HepG2 (cell line): Measurements from ENCODE around the gene KAZALD1. TPM values are rescaled to one million over a fixed set of nuclear protein-coding genes. Genes with fewer than 3 reads are reported as not detected.

Source experiments
- ATAC-seq: fragments of 200-7000 bp; cut with Tn5 transposase; 3 replicates; pipeline ENCODE4 v1.9.1; 2020; ENCODE audit warnings: mild to moderate bottlenecking, moderate library complexity
- BruUV-seq: library from RNA; stranded (reverse); fragments of 400-500 nt; replicated peaks from 2 replicates; lab custom pipeline; 2021; lab: Mats Ljungman, UMichigan
- CTCF ChIA-PET: fragments of 300-600 bp; formaldehyde crosslinking; extraction: SDS; loops from one replicate; lab custom pipeline; 2021; ENCODE audit warnings: low total read pairs, inconsistent platforms, low intra/inter-chr PET ratio; lab: Yijun Ruan, JAX
- POLR2A ChIA-PET: fragments of 350-600 bp; sonication (Branson Sonifier 250); formaldehyde crosslinking; loops from one replicate; lab custom pipeline; 2020; ENCODE audit warnings: antibody characterized with exemption, inconsistent platforms; lab: Yijun Ruan, JAX
- DNase-seq: peaks from one replicate; pipeline ENCODE4 v3.0.0-alpha.2; 2015; ENCODE audit warnings: low spot score
- FAIRE-seq: peaks from 3 replicates; lab custom pipeline; 2011; peaks lifted over from hg19 to GRCh38; lab: Jason Lieb, UNC
- H2AFZ ChIP-seq: one replicate; pipeline ENCODE4 v1.6.1; 2011; ENCODE audit warnings: low read length, inconsistent platforms
- H3K27ac ChIP-seq: fragments of 300-600 bp; 3 replicates; pipeline ENCODE4 v1.8.0; 2011; ENCODE audit warnings: mixed run types, mild to moderate bottlenecking, mixed read lengths, low read length, inconsistent platforms; ENCODE audit not compliant: insufficient read depth; ENCODE audit errors: extremely low read length
- H3K27me3 ChIP-seq, 2 experiments: fragments of 200-600 bp in 1 of 2; 2 replicates in 1 of 2; 3 replicates in 1 of 2; pipeline versions ENCODE4 v1.6.0 to v1.8.0; 2011; ENCODE audit warnings: low read length in 2 of 2, mild to moderate bottlenecking in 2 of 2, moderate library complexity in 2 of 2, inconsistent platforms in 1 of 2; ENCODE audit not compliant: insufficient read depth in 2 of 2, control insufficient read depth in 1 of 2
- H3K36me3 ChIP-seq, 2 experiments: fragments of 200-600 bp in 1 of 2; replicated peaks in 1 of 2; 2 replicates in 1 of 2; 3 replicates in 1 of 2; pipeline versions ENCODE4 v1.5.1 to v1.8.0; 2011; ENCODE audit warnings: low read length in 2 of 2, inconsistent platforms in 1 of 2; ENCODE audit not compliant: insufficient read depth in 2 of 2, control insufficient read depth in 1 of 2
- H3K4me1 ChIP-seq: 2 replicates; pipeline ENCODE4 v1.5.1; 2012; ENCODE audit warnings: low read length, inconsistent platforms; ENCODE audit not compliant: insufficient read depth
- H3K4me2 ChIP-seq: 2 replicates; pipeline ENCODE4 v1.6.0; 2011; ENCODE audit warnings: low read depth, low read length, inconsistent platforms
- H3K4me3 ChIP-seq, 3 experiments: fragments of 200-600 bp in 1 of 3; sonication (generic), shearing (Covaris generic) in 1 of 3; replicated peaks in 1 of 3; 2 replicates each; pipeline ENCODE4 v1.5.1; 2011 to 2016; ENCODE audit warnings: low read length in 3 of 3, inconsistent platforms in 2 of 3, low read depth in 2 of 3, mild to moderate bottlenecking in 2 of 3, control low read depth in 1 of 3, mixed read lengths in 1 of 3; ENCODE audit not compliant: insufficient read depth in 1 of 3
- H3K79me2 ChIP-seq: one replicate; pipeline ENCODE4 v1.6.1; 2011; ENCODE audit warnings: low read length, inconsistent platforms; ENCODE audit not compliant: insufficient read depth
- H3K9ac ChIP-seq: 2 replicates; pipeline ENCODE4 v1.6.0; 2011; ENCODE audit warnings: mild to moderate bottlenecking, low read depth, low read length, inconsistent platforms; ENCODE audit not compliant: insufficient read depth
- H3K9me3 ChIP-seq: 2 replicates; pipeline ENCODE4 v1.5.1; 2012; ENCODE audit warnings: mild to moderate bottlenecking, low read length
- H4K20me1 ChIP-seq: 2 replicates; pipeline ENCODE4 v1.6.0; 2011; ENCODE audit warnings: inconsistent platforms, mild to moderate bottlenecking, low read length, moderate library complexity; ENCODE audit not compliant: insufficient read depth
- GLI4 ChIP-seq: sonication (generic); formaldehyde crosslinking; IDR thresholded peaks from 2 replicates; pipeline ENCODE4 v1.5.1; 2020; ENCODE audit warnings: missing genetic modification reagents, mild to moderate bottlenecking, moderate library complexity, borderline replicate concordance
- HDAC6 ChIP-seq: fragments of 200-600 bp; sonication (generic); IDR thresholded peaks from 2 replicates; pipeline ENCODE4 v1.7.0; 2017; ENCODE audit warnings: mild to moderate bottlenecking, antibody characterized with exemption, low read length, low read depth
- SALL2 ChIP-seq: sonication (generic); formaldehyde crosslinking; IDR thresholded peaks from 2 replicates; pipeline ENCODE4 v1.8.1; 2023; ENCODE audit warnings: mild to moderate bottlenecking, missing genetic modification reagents, inconsistent platforms
- SMAD3 ChIP-seq: sonication (generic); formaldehyde crosslinking; IDR thresholded peaks from 2 replicates; pipeline ENCODE4 v1.4.0; 2020; ENCODE audit warnings: missing genetic modification reagents
- ZFP36L1 ChIP-seq: sonication (generic); formaldehyde crosslinking; IDR thresholded peaks from 2 replicates; pipeline ENCODE4 v1.8.0; 2022; ENCODE audit warnings: mild to moderate bottlenecking, missing genetic modification reagents, moderate library complexity
- ZKSCAN1 ChIP-seq: fragments of 150-350 bp; IDR thresholded peaks from 2 replicates; pipeline ENCODE4 v1.6.1; 2014; ENCODE audit warnings: low read length
- ZNF264 ChIP-seq: sonication (generic); formaldehyde crosslinking; IDR thresholded peaks from 2 replicates; pipeline ENCODE4 v1.4.0; 2020; ENCODE audit warnings: missing genetic modification reagents
- ZNF678 ChIP-seq: sonication (generic); formaldehyde crosslinking; IDR thresholded peaks from 2 replicates; pipeline ENCODE4 v1.4.0; 2020; ENCODE audit warnings: mild to moderate bottlenecking, missing genetic modification reagents
- ZNF713 ChIP-seq: sonication (generic); formaldehyde crosslinking; IDR thresholded peaks from 2 replicates; pipeline ENCODE4 v1.4.0; 2020; ENCODE audit warnings: mild to moderate bottlenecking, missing genetic modification reagents
- ZNF724P ChIP-seq: sonication (generic); formaldehyde crosslinking; IDR thresholded peaks from 2 replicates; pipeline ENCODE4 v1.8.0; 2022; ENCODE audit warnings: missing genetic modification reagents, borderline replicate concordance
- WGBS: methylation state at CpG from one replicate; pipeline ENCODE4 v1.1.6; 2017; ENCODE audit warnings: low lambda C conversion rate; 5-methylcytosine and 5-hydroxymethylcytosine counted together
- in situ Hi-C: cut with HindIII; loops from 2 replicates; pipeline ENCODE4 v1.10.0; 2017; ENCODE audit warnings: low pct_unique_long_range_greater_than_20kb; ENCODE audit not compliant: extremely low pct_ligation_motif_present
- intact Hi-C: fragments of 100-400 bp; cut with micrococcal nuclease; formaldehyde crosslinking; loops from one replicate; pipeline ENCODE4 v1.10.0; 2022; ENCODE audit not compliant: unreplicated experiment
- polyA plus RNA-seq, 8 experiments: library from polyadenylated mRNA; depleted of rRNA in 3 of 8; stranded (reverse) in 7 of 8; unstranded in 1 of 8; fragments of >200 nt; fragmentation: Illumina TruSeq in 4 of 8; extraction: Trizol in 4 of 8; gene quantifications; 2 replicates each; pipeline versions ENCODE4 v1.2.1 to v1.2.3, GENCODE V29; 2011 to 2016; ENCODE audit warnings: low read depth in 4 of 8, missing spikeins in 1 of 8, mixed read lengths in 1 of 8; ENCODE audit not compliant: insufficient read depth in 1 of 8
- total RNA-seq, 5 experiments: library from RNA; depleted of rRNA; stranded (reverse); fragments of >200 nt; fragmentation: Illumina TruSeq; extraction: Trizol; gene quantifications; 2 replicates each; pipeline ENCODE4 v1.2.3, GENCODE V29; 2016; ENCODE audit warnings: low read depth in 1 of 5
- TF ChIP-seq, protein P1 (sequence below): sonication (generic); formaldehyde crosslinking; IDR thresholded peaks from 2 replicates; pipeline ENCODE4 v1.4.0; 2020; ENCODE audit warnings: missing genetic modification reagents
- TF ChIP-seq, protein P2 (sequence below): sonication (generic); formaldehyde crosslinking; IDR thresholded peaks from 2 replicates; pipeline ENCODE4 v1.8.1; 2023; ENCODE audit warnings: mild to moderate bottlenecking, missing genetic modification reagents
- TF ChIP-seq, protein P3 (sequence below): IDR thresholded peaks from 2 replicates; pipeline ENCODE4 v1.4.0; 2020; ENCODE audit warnings: mild to moderate bottlenecking, missing genetic modification reagents
- TF ChIP-seq, protein P4 (sequence below): sonication (generic); formaldehyde crosslinking; IDR thresholded peaks from 2 replicates; pipeline ENCODE4 v1.5.1; 2020; ENCODE audit warnings: missing genetic modification reagents, mild to moderate bottlenecking, borderline replicate concordance
- TF ChIP-seq, protein P5 (sequence below): sonication (generic); formaldehyde crosslinking; IDR thresholded peaks from 2 replicates; pipeline ENCODE4 v1.5.0; 2020; ENCODE audit warnings: missing genetic modification reagents

KAZALD1 gene
- total and polyA plus RNA-seq, 2 of the 13 experiments (the other 11 are each of a cell fraction or from before 2014, with no cell fraction given), result 16.7 to 27.7 TPM

DNA sequence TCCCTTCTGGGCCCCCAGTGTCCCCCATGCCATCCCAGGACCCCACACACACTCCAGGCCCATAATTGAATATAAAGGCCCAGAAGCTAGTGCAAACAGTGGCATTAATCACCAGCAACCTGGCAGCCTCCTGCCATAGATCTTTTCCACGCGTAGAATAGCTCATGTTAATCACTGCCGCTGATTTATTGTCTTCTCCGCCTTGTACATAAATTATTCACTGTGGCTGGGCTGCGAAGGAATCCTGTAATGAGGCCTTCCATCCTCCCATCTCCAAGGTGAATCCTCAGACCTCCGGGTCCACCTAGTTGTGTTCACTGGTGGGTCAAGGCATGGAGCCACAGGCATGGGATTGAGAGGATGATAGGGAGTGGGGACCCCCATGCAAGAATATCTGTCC is 33.2 kb downstream of the KAZALD1 start:
- BruUV-seq, result no TSS peak
- FAIRE-seq (no peak), ATAC-seq (no peak), DNase-seq (no peak)
- H4K20me1 ChIP-seq, result no peaks in the 10 kb centered on the region
- H3K27ac ChIP-seq, result no peak overlapping the region
- H3K9me3 ChIP-seq, result no peaks in the 10 kb centered on the region
- no peaks in the 10 kb centered on the region for H3K36me3 ChIP-seq
- CTCF ChIA-PET, result interaction anchor here (1.1 to 3.1 kb wide), 2 partner anchors 47 to 53 kb away, joined by 3 to 65 read pairs; no protein-coding TSS in a partner anchor
- TF ChIP-seq, protein P1, sequence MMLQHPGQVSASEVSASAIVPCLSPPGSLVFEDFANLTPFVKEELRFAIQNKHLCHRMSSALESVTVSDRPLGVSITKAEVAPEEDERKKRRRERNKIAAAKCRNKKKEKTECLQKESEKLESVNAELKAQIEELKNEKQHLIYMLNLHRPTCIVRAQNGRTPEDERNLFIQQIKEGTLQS, result no peak
- TF ChIP-seq HDAC6 (no peak), SALL2 (no peak), ZNF264 (CRISPR knock-in tag) (no peak), ZNF678 (CRISPR knock-in tag) (no peak), GLI4 (CRISPR knock-in tag) (no peak), ZKSCAN1 (no peak), SMAD3 (no peak), ZNF724P (CRISPR knock-in tag) (no peak), ZFP36L1 (CRISPR knock-in tag) (no peak), ZNF713 (CRISPR knock-in tag) (no peak)
- TF ChIP-seq, protein P2, sequence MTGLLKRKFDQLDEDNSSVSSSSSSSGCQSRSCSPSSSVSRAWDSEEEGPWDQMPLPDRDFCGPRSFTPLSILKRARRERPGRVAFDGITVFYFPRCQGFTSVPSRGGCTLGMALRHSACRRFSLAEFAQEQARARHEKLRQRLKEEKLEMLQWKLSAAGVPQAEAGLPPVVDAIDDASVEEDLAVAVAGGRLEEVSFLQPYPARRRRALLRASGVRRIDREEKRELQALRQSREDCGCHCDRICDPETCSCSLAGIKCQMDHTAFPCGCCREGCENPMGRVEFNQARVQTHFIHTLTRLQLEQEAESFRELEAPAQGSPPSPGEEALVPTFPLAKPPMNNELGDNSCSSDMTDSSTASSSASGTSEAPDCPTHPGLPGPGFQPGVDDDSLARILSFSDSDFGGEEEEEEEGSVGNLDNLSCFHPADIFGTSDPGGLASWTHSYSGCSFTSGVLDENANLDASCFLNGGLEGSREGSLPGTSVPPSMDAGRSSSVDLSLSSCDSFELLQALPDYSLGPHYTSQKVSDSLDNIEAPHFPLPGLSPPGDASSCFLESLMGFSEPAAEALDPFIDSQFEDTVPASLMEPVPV, result no peak
- TF ChIP-seq, protein P3, sequence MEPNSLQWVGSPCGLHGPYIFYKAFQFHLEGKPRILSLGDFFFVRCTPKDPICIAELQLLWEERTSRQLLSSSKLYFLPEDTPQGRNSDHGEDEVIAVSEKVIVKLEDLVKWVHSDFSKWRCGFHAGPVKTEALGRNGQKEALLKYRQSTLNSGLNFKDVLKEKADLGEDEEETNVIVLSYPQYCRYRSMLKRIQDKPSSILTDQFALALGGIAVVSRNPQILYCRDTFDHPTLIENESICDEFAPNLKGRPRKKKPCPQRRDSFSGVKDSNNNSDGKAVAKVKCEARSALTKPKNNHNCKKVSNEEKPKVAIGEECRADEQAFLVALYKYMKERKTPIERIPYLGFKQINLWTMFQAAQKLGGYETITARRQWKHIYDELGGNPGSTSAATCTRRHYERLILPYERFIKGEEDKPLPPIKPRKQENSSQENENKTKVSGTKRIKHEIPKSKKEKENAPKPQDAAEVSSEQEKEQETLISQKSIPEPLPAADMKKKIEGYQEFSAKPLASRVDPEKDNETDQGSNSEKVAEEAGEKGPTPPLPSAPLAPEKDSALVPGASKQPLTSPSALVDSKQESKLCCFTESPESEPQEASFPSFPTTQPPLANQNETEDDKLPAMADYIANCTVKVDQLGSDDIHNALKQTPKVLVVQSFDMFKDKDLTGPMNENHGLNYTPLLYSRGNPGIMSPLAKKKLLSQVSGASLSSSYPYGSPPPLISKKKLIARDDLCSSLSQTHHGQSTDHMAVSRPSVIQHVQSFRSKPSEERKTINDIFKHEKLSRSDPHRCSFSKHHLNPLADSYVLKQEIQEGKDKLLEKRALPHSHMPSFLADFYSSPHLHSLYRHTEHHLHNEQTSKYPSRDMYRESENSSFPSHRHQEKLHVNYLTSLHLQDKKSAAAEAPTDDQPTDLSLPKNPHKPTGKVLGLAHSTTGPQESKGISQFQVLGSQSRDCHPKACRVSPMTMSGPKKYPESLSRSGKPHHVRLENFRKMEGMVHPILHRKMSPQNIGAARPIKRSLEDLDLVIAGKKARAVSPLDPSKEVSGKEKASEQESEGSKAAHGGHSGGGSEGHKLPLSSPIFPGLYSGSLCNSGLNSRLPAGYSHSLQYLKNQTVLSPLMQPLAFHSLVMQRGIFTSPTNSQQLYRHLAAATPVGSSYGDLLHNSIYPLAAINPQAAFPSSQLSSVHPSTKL (CRISPR knock-in tag), result no peak
- TF ChIP-seq, protein P4, sequence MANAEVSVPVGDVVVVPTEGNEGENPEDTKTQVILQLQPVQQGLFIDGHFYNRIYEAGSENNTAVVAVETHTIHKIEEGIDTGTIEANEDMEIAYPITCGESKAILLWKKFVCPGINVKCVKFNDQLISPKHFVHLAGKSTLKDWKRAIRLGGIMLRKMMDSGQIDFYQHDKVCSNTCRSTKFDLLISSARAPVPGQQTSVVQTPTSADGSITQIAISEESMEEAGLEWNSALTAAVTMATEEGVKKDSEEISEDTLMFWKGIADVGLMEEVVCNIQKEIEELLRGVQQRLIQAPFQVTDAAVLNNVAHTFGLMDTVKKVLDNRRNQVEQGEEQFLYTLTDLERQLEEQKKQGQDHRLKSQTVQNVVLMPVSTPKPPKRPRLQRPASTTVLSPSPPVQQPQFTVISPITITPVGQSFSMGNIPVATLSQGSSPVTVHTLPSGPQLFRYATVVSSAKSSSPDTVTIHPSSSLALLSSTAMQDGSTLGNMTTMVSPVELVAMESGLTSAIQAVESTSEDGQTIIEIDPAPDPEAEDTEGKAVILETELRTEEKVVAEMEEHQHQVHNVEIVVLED, result no peak
- TF ChIP-seq, protein P5, sequence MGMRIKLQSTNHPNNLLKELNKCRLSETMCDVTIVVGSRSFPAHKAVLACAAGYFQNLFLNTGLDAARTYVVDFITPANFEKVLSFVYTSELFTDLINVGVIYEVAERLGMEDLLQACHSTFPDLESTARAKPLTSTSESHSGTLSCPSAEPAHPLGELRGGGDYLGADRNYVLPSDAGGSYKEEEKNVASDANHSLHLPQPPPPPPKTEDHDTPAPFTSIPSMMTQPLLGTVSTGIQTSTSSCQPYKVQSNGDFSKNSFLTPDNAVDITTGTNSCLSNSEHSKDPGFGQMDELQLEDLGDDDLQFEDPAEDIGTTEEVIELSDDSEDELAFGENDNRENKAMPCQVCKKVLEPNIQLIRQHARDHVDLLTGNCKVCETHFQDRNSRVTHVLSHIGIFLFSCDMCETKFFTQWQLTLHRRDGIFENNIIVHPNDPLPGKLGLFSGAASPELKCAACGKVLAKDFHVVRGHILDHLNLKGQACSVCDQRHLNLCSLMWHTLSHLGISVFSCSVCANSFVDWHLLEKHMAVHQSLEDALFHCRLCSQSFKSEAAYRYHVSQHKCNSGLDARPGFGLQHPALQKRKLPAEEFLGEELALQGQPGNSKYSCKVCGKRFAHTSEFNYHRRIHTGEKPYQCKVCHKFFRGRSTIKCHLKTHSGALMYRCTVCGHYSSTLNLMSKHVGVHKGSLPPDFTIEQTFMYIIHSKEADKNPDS (CRISPR knock-in tag), result no peak
- H3K4me1 ChIP-seq, result peaks cover 22% of the 10 kb centered on the region
- H3K27me3 ChIP-seq, result peaks cover 8 to 71% of the 10 kb centered on the region in 2 experiments; a peak in 4 of 5 replicates
- intact Hi-C loops, result loop anchor here (1.0 kb wide), 1 partner anchor 47 kb away; no protein-coding TSS in a partner anchor
- no peaks in the 10 kb centered on the region for H3K79me2 ChIP-seq
- no peak overlapping the region for H3K4me3 ChIP-seq
- in situ Hi-C loops, result loop anchor here (5.0 kb wide), 1 partner anchor 47 kb away; no protein-coding TSS in a partner anchor
- no peak overlapping the region for H2AFZ ChIP-seq
- POLR2A ChIA-PET, result interaction anchor here (1.5 to 1.8 kb wide), 2 partner anchors 18 to 47 kb away, joined by 13 to 17 read pairs; no protein-coding TSS in a partner anchor
- no peak overlapping the region for H3K9ac ChIP-seq
- 88% methylated on average over 6 of the region's 6 CpGs for WGBS
- no peak overlapping the region for H3K4me2 ChIP-seq
